ENCODE data around the gene XRRA1. TPM values are rescaled to one million over a fixed set of nuclear protein-coding genes. Genes with fewer than 3 reads are reported as not detected.
"Not testable (repeated sequence)": the region's sequence is repeated elsewhere in the genome, so short reads cannot be mapped to it uniquely, and the experiment has no call there.

The XRRA1 gene
- total and polyA plus RNA-seq, 2 of the 13 experiments (the other 11 are each of a cell fraction or from before 2014, with no cell fraction given), result 7.6 to 10.5 TPM

- no peak for TF ChIP-seq TFAP4 (IDR thresholded peaks at IDR 0.05; ENCODE audit: borderline replicate concordance, low read depth)
- TF ChIP-seq PPARG (CRISPR knock-in tag; conservative IDR thresholded peaks at IDR 0.05), result no peak
These were observed 17.8 kb upstream of the XRRA1 start (continued) for GRCh38 chr11:74966651-74967050.

GRCh38 chr11:74960128-74960527, 11.2 kb upstream of the XRRA1 start:
- H2AFZ ChIP-seq (ENCODE audit: low read length); ATAC-seq; FAIRE-seq; H3K27ac ChIP-seq (ENCODE audit: extremely low read length, insufficient read depth, low read length); intact Hi-C loops (cut with micrococcal nuclease; ENCODE audit: unreplicated experiment); POLR2A ChIA-PET; BruUV-seq (replicated peaks); H3K27me3 ChIP-seq (ENCODE audit: control insufficient read depth in 1 of 2, insufficient read depth in 2 of 2, low read length in 2 of 2); H3K9me3 ChIP-seq (ENCODE audit: low read length); H3K4me3 ChIP-seq (replicated peaks in 1 of 3; ENCODE audit: insufficient read depth in 1 of 3, low read depth in 2 of 3, low read length in 3 of 3); in situ Hi-C loops (cut with HindIII; ENCODE audit: extremely low pct_ligation_motif_present, low pct_unique_long_range_greater_than_20kb); CTCF ChIA-PET (ENCODE audit: low intra/inter-chr PET ratio, low total read pairs); DNase-seq (ENCODE audit: low spot score); H3K4me2 ChIP-seq (ENCODE audit: low read depth, low read length); H3K9ac ChIP-seq (ENCODE audit: insufficient read depth, low read depth, low read length): not testable (repeated sequence)
- 97% methylated on average over 6 of the region's 6 CpGs for WGBS (ENCODE audit: low lambda C conversion rate)
- peaks cover 38% of the 10 kb centered on the region for H4K20me1 ChIP-seq (ENCODE audit: insufficient read depth, low read length)
- peaks cover 95% of the 10 kb centered on the region for H3K79me2 ChIP-seq (ENCODE audit: insufficient read depth, low read length)
- H3K36me3 ChIP-seq (replicated peaks in 1 of 2; ENCODE audit: control insufficient read depth in 1 of 2, insufficient read depth in 2 of 2, low read length in 2 of 2), result peaks cover 11 to 57% of the 10 kb centered on the region in 2 experiments
- H3K4me1 ChIP-seq (ENCODE audit: insufficient read depth, low read length), result peaks cover 10% of the 10 kb centered on the region

- DNase-seq (ENCODE audit: low spot score), result no peak
- no TSS peak for BruUV-seq (replicated peaks)
- no peak overlapping the region for H3K9ac ChIP-seq (ENCODE audit: insufficient read depth, low read depth, low read length)
- peaks cover 24% of the 10 kb centered on the region for H3K4me1 ChIP-seq (ENCODE audit: insufficient read depth, low read length)
- no peak overlapping the region for H3K4me2 ChIP-seq (ENCODE audit: low read depth, low read length)
- H3K36me3 ChIP-seq (replicated peaks in 1 of 2; ENCODE audit: control insufficient read depth in 1 of 2, insufficient read depth in 2 of 2, low read length in 2 of 2), result peaks cover 10 to 58% of the 10 kb centered on the region in 2 experiments
- CTCF ChIA-PET (ENCODE audit: low intra/inter-chr PET ratio, low total read pairs), result no interaction called here
- in situ Hi-C loops (cut with HindIII; ENCODE audit: extremely low pct_ligation_motif_present, low pct_unique_long_range_greater_than_20kb) (no loop called here), intact Hi-C loops (cut with micrococcal nuclease; ENCODE audit: unreplicated experiment) (no loop called here)
- WGBS (ENCODE audit: low lambda C conversion rate), result 100% methylated on average over 1 of the region's 1 CpG
- ATAC-seq, result no peak
- no peak overlapping the region for H3K27ac ChIP-seq (ENCODE audit: extremely low read length, insufficient read depth, low read length)
- POLR2A ChIA-PET, result interaction anchor here (0.9 kb wide), 1 partner anchor 9 kb away, joined by 4 read pairs; the partner anchor contains the start of genes SPCS2 and XRRA1
- H3K27me3 ChIP-seq (ENCODE audit: control insufficient read depth in 1 of 2, insufficient read depth in 2 of 2, low read length in 2 of 2), result no peaks in the 10 kb centered on the region
- no peak overlapping the region for H3K4me3 ChIP-seq (replicated peaks in 1 of 3; ENCODE audit: insufficient read depth in 1 of 3, low read depth in 2 of 3, low read length in 3 of 3)
- FAIRE-seq, result no peak
- peaks cover 99% of the 10 kb centered on the region for H3K79me2 ChIP-seq (ENCODE audit: insufficient read depth, low read length)
- H4K20me1 ChIP-seq (ENCODE audit: insufficient read depth, low read length), result peaks cover 33% of the 10 kb centered on the region
- TF ChIP-seq MAFF (IDR thresholded peaks at IDR 0.05; ENCODE audit: low read depth, low read length), result peak; percentile 83
- no peak for TF ChIP-seq EHMT2 (IDR thresholded peaks at IDR 0.05; ENCODE audit: borderline replicate concordance, low read depth, low read length)
- peak; percentile 57 to 82; a peak in 3 of 4 replicates for TF ChIP-seq MAFK (conservative IDR thresholded peaks at IDR 0.05 in 1 of 2, IDR thresholded peaks at IDR 0.05 in 1 of 2; ENCODE audit: low read length in 2 of 2)
- no peak overlapping the region for H2AFZ ChIP-seq (ENCODE audit: low read length)
- H3K9me3 ChIP-seq (ENCODE audit: low read length), result no peaks in the 10 kb centered on the region
These were observed 9.2 kb upstream of the XRRA1 start for GRCh38 chr11:74957937-74958629.
